ENCODE data around the gene ITGAL.
"Not testable (repeated sequence)": the region's sequence is repeated elsewhere in the genome, so short reads cannot be mapped to it uniquely, and the experiment has no call there.

Gene ITGAL

DNA sequence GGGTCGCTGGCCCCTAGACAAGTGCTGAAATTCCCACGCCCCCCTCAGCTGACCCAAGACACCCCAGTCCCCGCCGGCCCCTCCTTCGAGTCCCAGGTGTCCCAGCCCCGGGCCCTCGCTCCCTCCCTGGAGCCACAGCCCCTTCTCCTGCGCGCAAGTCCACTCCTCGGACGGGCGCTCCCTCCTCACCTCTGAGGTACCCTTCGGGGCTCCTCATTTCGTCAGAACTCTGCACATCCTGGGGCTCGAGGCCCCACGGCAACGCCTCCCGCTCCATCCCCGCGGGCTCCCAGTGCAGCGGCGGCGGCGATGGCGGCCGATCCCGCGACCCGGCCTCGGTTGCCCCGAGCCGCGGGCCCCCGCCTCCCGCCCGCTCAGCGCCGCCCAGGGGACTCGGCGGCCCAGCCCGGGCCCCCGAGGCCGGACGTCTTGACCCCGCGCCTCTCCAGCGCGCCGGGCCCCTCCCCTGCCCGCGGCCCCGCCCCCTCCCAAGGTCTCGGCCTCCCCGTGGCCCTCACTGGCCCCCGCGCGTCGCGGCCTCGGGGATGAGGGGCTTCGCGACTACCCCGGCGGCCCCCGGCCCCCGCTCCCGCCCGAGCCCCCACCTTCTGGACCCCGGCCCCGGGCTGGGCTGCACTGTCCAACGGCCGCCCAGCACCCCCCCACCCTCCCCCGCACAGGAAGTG is 53.7 kb downstream of the ITGAL start, which contains the start of gene ZNF768:
TSS of gene ZNF768 (minus strand) at position 430 of the 686 bp plus-strand sequence. CDS start at position 277, 153 bp downstream.
- DNase-seq (ENCODE audit: low spot score) (peak; percentile 63), FAIRE-seq (no peak)

DNA sequence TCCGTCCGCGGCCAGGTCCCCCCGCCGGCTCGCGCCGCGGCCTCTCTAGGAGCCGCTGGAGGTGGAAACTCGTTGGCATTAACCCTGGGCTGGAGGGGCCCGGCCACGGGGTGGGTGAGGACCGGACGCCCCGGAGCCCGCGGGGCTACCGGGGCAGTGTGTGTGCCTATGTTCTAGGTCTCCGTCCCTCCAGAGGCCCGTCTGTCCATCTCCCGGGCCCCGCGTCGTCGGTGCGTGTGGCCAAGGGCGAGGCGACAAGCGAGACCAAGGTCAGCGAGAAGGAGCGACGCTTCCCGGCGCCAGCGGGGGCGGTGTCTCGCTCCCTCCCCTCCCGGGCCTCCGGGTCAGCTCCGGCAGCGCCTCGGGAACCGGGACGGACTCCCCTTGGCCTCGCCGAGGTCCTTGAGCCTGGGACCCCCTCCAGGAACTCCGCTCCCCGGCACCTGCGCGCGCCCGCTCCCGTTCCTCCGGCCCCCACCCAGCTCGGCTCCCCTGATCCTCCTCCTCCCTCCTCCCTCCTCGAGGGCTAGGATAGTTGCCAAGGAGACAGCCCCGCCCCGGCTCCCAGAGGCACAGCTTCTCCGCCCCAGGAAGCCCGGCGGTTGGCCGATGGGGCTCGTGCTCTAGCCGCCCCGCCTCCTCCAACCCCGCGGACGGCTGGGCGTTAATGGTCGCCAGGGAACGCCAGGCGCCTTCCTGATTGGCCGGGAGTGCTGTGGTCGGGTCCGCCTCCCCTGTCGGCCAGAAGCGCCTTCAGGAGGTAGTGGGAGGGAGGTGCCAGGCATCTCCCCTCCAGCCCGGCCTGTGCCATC is 54.5 kb downstream of the ITGAL start:
- FAIRE-seq (peak; percentile 40), DNase-seq (ENCODE audit: low spot score) (peak; percentile 96)

DNA sequence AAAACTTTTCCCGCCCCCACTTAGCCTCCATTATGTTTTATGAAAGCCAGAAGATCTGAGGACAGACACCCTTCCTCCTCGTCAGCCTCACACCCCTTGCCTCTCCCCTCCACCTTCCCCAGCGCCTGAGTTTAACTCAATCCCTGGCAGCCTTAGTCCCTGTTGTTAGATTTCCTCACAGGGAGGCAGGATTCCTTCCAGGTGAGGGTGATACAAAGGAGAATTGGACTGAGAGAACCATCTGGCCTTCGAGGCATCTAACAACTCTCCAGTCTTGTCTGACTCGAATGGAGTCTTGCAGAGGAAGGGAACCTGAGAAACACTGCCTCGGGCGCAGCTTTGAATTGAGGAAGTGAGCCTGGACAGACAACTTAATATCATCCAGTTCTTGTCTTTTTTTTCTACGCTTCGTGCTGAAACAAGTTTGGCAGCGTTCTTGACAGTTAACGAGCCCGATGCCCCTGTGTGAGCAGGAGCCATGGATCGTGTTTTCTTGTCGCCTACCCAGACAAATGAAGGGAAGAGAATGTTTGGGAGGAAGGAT is 55.2 kb downstream of the ITGAL start:
- FAIRE-seq (no peak), DNase-seq (ENCODE audit: low spot score) (no peak)

DNA sequence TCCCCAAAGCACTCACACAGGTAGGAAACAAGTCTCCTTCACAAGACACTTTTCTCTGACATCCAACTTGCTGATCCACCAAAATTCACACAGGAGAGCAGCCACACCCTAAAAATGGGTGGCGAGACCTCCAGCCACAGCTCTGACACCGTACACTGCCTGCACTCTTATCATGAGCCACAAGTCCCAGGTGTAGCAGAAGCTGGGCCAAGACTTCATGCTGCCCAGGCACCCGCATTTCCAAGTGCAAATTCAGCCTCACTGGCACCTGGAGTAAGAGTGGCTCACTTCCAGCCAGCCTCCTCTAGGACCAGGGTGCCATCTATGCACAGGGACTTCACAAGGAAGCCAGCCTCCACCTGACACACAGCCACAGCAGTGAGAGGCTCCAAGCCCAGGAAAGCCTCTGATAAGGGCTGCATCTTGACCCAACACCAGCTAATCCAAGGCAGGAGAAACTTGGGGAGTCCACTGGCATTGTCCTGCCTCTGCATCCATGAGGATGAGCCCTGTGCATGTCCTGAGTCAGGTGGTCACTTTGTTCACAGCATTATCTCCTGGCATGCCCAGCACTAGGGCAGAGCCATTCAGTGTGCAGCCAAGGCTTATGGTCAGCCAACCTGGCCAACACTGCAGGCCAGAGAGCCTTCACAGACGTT is 56.4 kb downstream of the ITGAL start:
- no peak for DNase-seq (ENCODE audit: low spot score)
- FAIRE-seq: no peak

DNA sequence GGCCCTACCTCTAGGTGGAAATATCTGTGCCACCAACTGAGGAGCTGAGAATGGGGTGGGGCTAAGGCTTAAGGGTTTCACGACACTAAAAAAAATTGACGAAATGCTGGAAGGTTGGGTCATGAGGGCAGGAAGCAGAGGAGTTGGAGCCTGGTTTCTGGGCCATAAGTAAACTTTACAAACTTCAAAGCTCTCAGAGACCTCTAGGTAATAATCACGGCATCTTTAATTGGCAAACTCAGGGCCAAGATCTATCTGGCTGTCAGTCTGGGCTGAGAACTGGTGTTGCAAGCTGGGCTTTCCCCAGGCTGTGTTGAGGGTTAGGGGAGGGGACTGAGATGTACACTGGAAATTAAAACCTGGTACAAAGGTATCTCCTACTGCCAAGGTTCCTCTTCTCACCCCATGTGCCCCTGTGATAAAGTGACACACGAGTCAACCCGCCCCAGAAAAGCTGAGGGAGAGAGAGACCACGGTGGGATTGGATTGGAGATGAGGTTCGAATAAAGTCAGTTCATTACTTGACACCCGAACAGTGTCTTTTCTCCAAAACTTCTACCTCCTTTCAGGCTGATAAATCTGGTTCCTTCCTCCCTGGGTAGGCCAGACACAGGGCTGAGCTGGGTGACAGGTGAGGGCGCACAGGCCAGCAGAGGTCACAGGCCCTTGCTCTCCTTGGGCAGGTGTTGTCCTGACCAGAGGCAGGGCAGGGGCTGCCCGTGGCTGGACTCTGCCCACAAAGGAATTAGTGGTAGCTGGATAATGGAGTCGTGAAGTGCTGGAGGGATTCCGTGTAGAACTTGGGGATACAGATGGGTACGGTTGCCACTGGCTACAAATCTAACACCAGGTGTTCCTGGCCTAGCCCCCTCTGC is 57.9 kb downstream of the ITGAL start:
- DNase-seq (ENCODE audit: low spot score): no peak
- no peak for FAIRE-seq

DNA sequence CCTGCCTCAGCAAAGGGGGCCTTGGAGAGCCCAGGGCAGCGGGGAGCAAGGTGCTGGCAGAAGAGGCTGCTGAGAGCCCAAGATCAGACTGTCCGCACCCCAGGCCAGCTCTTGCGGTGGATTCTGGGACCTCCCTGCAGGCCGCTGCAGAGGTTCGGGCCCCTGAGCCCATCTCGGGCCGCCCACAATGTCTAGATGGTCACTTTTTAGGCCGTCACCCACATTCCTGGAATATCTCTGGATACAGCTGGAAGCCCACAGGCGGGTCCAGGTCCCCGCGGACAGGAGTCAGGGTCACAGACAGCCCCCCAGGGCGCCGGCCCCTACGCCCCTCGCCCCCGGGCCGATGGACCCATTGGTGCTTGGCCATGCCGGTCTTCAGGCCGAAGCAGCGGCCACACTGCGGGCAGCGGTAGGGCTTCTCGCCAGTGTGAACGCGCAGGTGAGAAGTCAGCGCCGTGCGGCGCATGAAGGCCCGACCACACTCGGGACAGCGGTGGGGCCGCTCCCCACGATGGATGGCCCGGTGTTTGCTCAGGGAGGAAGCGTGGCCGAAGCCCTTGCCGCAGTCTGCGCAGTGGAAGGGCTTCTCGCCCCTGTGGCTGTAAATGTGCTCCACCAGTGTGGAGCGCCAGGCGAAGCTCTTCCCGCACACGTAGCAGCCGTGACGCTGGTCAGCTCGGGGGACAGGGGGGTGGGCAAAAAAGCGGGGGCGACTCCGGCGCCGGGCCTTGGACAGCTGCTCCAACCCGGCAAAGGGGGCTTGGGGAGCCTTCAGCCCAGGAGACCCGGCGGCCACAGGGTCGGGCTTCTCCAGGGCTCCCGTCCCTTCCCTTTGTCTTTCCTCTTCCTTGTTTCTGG is 60.0 kb downstream of the ITGAL start:
- no peak for FAIRE-seq
- no peak for DNase-seq (ENCODE audit: low spot score)

DNA sequence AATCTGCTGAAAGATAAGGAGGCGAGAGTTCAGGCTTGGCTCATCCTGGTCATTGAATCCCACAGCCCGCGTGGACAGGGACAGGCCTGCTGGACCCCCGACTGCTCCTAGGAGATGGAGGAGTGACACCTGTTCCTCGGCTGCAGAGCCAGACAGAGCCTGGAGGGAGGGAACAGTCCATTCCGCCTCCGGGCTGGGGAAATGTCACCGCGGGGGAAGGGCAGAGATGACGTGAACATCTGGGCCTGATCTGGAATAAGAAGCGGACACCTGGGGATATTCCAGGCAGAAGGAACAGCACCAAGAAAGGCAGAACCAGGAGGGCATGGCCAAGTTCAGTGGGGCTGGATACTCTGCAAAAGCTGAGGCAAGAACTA is 60.6 kb downstream of the ITGAL start:
- DNase-seq (ENCODE audit: low spot score): no peak
- FAIRE-seq: no peak

DNA sequence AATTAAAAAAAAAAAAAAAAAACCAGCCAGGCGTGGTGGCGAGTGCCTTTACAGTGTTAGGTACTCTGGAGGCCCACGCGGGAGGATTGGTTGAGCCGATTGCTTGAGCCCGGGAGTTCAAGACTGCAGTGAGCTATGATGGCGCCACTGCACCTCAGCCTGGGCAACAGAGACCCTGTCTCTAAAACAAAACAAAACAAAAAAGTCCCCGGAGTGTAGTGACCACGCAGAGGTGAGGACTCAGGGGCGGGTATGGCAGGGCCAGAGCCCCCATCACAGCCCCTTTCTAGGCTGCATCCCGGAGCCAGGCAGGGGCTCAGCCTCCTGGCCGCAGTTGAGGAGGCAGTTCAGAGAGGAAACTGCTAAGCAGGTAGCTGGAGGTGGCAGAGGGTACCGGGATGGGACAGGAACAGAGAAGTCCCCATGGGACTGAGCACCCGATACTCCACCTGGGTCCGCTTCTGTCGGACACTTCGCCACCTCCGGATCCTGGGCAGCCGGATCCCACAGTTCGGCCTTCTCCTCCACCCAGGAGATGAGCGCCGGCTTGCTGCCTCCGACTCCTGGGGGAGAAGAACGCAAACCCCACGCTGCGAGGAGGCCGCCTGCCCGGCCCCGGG is 61.3 kb downstream of the ITGAL start:
- FAIRE-seq (no peak), DNase-seq (ENCODE audit: low spot score) (no peak)

DNA sequence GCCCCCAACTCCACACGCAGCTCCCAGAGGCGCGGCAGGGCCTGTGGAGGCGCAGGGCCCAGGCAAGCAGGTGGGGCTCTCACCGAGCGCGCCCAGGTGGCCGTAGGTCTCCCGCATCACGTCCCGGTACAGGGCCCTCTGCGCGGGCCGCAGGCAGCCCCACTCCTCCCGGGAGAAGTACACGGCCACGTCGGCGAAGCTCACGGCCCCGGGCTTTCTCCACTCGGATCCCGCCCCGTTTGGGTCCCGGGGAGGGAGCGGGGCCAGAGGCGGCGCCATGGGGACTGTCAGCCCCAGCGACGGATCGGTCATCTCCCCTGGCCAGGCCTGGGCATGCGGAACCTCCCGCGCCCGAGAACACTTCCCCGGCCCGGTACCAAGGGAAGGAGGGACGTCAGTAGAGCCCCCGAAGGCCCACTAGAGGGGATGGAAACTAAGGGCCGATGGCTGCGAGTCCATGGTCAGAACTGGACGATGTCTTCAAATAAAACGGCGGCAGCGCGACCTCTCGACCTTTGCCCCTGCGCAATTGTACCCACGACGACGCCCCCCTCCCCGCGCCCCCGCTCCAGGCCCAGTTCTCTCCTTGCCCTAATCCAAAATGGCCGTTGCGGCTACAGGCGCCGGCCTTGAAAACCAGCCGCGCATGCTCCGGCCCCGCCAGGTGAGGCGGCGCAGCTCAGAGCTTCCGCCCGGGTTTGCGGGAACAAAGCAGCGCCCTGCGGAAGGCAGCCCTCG is 62.0 kb downstream of the ITGAL start, which contains the start of gene ZNF747:
TSS of gene ZNF747 (minus strand) at position 491 of the 738 bp plus-strand sequence. CDS start at position 312, 179 bp downstream.
- no peak for FAIRE-seq
- peak; percentile 84 for DNase-seq (ENCODE audit: low spot score)

DNA sequence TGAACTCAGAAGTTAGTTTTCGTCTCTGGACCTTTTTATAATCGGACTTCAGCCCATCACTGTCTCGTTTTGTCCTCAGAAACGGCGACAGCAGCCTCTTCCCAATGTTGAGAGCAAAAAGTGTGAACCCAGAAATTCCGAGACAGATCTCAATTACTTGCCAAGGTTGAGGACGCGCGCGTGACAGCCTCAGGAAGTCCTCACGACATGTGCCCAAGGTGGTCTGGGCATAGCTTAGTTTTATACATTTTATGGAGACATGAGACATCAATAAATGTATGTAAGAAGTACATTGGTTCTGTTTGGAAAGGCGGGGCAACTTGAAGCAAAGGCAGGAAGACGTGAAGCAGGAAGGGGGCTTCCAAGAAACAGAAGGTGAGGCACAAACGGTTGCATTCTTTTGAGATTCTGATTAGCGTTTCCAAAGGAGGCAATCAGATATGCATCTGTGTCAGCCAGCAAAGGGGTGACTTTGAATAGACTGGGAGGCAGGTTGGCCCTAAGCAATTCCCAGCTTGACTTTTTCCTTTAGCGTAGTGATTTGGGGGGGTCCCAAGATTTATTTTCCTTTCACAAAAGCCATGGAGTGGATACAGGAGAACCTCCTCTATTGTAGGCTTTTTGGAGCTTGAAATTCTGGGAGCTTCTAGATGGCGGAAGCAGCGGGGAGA is 62.7 kb downstream of the ITGAL start:
- no peak for FAIRE-seq
- DNase-seq (ENCODE audit: low spot score): no peak

DNA sequence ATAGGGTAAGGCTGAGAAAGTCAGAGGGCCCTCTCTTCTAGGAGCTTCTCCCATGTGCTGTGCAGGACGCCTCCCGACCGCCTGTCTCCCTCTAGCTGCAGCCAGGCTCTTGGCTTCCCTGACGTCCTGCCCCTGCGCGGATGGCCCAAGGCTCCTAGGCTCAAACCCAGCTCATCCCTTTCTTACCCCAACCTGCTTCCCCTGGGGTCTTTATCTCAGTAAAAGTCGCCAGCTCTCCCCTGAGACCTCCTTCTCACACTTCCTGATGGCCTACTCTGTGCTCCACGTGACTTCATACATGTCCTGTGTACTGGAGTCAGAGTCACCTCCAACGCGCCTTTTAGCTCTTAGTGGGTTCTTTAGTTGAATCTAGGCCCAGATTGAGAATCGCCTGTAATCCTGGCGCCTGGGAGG is 63.2 kb downstream of the ITGAL start:
- FAIRE-seq (no peak), DNase-seq (ENCODE audit: low spot score) (peak; percentile 73)

DNA sequence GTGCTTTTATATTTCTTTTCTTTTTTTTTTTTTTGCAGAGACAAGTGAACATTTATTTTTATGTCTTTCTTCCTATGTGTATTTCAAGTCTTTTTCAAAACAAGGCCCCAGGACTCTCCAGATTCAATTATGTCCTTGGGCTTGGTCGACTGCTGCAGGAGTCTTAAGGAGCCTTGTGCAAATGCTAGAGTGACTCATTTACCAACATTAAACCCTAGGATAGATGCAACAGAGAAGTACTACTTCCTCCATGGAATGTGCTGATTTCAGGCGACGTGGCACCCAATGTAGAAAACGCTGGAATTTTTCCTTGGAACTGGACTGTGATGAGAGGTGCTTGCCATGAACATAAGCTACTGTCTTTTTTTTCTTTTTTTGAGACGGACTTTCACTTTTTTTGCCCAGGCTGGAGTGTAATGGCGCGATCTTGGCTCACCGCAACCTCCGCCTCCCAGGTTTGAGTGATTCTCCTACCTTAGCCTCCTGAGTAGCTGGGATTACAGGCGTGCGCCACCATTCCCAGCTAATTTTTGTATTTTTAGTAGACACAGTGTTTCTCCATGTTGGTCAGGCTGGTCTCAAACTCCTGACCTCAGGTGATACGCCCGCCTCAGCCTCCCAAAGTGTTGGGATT is 64.0 kb downstream of the ITGAL start:
- not testable (repeated sequence) for FAIRE-seq

DNA sequence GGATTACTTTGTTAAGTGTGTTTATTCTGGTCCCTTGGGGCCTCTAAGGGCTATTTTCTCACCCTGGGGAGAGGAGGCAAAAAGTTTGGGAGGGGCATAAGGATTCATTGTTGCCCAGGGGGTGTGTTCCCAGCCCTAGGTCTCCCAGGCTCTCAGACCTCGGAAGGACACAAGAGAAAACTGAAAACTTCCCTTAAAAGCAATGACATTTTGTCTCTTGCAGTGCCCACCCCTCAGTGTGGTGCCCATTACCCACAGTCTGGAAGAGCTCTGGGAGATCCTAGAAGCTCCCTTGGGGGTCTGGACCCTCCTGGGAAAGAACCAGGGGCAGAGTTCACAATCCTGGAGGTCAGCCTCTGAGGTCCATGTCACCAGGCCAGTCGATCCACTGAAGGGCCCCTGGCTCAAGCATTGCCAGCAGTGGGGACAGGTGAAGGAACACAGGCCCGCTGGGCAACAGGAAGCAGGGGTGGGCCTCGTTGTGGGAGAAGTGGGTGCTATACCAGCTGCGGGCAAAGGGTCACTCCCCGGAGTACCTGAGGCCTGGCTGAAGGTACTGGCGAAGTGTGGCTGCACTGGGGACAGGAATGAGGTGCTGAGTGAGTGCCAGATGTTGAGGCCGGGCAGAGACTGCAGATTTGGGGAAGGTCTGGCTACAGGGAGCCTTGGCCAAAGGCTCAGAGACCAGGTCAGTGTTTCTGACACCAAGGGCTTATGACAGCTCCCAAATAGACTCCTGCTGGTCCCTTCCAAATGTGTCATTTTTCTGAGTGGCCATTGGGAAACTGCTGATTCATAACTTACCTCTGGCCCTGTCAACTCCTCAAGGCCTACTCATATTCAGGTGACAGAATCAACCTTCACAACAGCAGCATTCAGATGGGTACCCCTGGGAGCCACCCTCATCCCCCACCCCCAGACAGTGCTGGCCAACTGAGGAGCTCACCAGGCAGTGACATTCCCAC is 66.7 kb downstream of the ITGAL start:
- FAIRE-seq (no peak), DNase-seq (ENCODE audit: low spot score) (no peak)

More for the DNA sequence above, 64.0 kb downstream of the ITGAL start:
- DNase-seq (ENCODE audit: low spot score): not testable (repeated sequence)

DNA sequence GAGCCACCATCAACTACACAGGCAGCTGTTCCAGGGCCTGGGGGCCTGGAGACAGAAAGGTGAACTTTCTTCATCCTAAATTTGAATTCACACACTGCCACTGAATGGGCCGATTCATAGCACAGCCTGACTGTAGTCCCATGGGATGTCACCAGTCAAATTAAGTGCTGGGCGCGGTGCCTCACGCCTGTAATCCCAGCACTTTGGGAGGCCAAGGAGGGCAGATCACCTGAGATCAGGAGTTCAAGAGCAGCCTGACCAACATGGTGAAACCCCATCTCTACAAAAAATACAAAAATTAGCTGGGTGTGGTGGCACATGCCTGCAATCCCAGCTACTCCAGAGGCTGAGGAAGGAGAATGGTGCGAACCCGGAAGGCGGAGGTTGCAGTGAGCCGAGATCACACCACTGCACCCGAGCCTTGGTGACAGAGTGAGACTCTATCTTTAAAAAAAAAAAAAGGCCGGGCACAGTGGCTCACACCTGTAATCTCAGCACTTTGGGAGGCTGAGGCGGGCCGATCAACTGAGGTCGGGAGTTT is 67.5 kb downstream of the ITGAL start:
- not testable (repeated sequence) for FAIRE-seq; DNase-seq (ENCODE audit: low spot score)

DNA sequence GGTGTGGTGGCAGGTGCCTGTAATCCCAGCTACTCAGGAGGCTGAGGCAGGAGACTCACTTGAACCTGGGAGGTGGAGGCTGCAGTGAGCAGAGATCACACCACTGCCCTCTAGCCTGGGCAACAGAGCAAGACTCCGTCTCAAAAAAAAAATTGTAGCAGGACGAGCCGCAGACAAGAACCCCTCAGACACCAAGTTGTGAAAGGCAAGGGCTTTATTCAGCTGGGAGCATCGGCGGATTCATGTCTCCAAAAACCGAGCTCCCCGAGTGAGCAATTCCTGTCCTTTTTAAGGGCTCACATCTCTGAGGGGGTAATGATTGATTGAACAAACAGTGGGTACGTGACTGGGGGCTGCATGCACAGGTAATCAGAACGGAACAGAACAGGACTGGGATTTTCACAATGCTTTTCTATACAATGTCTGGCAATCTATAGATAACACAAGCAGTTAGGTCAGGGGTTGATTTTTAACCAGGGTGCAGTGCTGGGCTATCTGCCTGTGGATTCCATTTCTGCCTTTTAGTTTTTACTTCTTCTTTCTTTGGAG is 68.4 kb downstream of the ITGAL start:
- not testable (repeated sequence) for FAIRE-seq; DNase-seq (ENCODE audit: low spot score)

Measured in urothelium cell line (cell line).